PC-9 (cell line): ENCODE results near the gene PHACTR3.

Experiments
- CTCF ChIP-seq: fragments of 200-600 bp; sonication (generic); conservative IDR thresholded peaks from 2 replicates; pipeline ENCODE4 v1.6.1; 2017; ENCODE audit warnings: mixed run types, antibody characterized with exemption, mild to moderate bottlenecking, moderate library complexity
- EZH2 ChIP-seq: fragments of 200-600 bp; sonication (generic); IDR thresholded peaks from 2 replicates; pipeline ENCODE4 v1.8.0; 2017; ENCODE audit warnings: antibody characterized with exemption, low read depth

- no peak for TF ChIP-seq CTCF
- no peak for TF ChIP-seq EZH2
These were observed 2.2 kb downstream of the PHACTR3 start for GRCh38 chr20:59606566-59606965.
